HepG2 (cell line): Measurements from ENCODE around the gene COL18A1. TPM values are rescaled to one million over a fixed set of nuclear protein-coding genes. Genes with fewer than 3 reads are reported as not detected.
A peak's percentile ranks its signal among the peaks of the same experiment; 100 is the strongest.

Source experiments
- FOXP4 ChIP-seq: sonication (generic); formaldehyde crosslinking; IDR thresholded peaks from 2 replicates; pipeline ENCODE4 v1.4.0; 2020; ENCODE audit warnings: missing genetic modification reagents
- KLF13 ChIP-seq: sonication (generic); formaldehyde crosslinking; IDR thresholded peaks from 2 replicates; pipeline ENCODE4 v1.4.0; 2020; ENCODE audit warnings: mild to moderate bottlenecking, missing genetic modification reagents
- MAFF ChIP-seq: IDR thresholded peaks from 2 replicates; pipeline ENCODE4 v1.6.1; 2011; ENCODE audit warnings: low read depth, low read length, improper control_type of control experiment
- MAFG ChIP-seq: sonication (generic); formaldehyde crosslinking; IDR thresholded peaks from 2 replicates; pipeline ENCODE4 v1.5.1; 2020; ENCODE audit warnings: mild to moderate bottlenecking, missing genetic modification reagents
- NFE2 ChIP-seq: sonication (generic); formaldehyde crosslinking; IDR thresholded peaks from 2 replicates; pipeline ENCODE4 v1.4.0; 2020; ENCODE audit warnings: missing genetic modification reagents
- NFE2L2 ChIP-seq: fragments of 150-350 bp; IDR thresholded peaks from 2 replicates; pipeline ENCODE4 v1.6.1; 2014; ENCODE audit warnings: low read length
- NR2F2 ChIP-seq: IDR thresholded peaks from 2 replicates; pipeline ENCODE4 v1.6.1; 2012; ENCODE audit warnings: low read depth, inconsistent platforms, borderline replicate concordance
- PHB2 ChIP-seq: fragments of 450-650 bp; IDR thresholded peaks from 2 replicates; pipeline ENCODE4 v1.6.1; 2018; ENCODE audit not compliant: partially characterized antibody
- SSRP1 ChIP-seq: IDR thresholded peaks from 2 replicates; pipeline ENCODE4 v1.6.1; 2016; ENCODE audit warnings: control low read depth
- ZBTB8A ChIP-seq: sonication (generic); formaldehyde crosslinking; IDR thresholded peaks from 2 replicates; pipeline ENCODE4 v1.4.0; 2020; ENCODE audit warnings: mild to moderate bottlenecking, low read depth, missing genetic modification reagents, borderline replicate concordance
- ZFX ChIP-seq: sonication (generic); formaldehyde crosslinking; IDR thresholded peaks from 2 replicates; pipeline ENCODE4 v1.4.0; 2020; ENCODE audit warnings: mild to moderate bottlenecking, low read depth, missing genetic modification reagents, moderate library complexity
- ZNF235 ChIP-seq: sonication (generic); formaldehyde crosslinking; IDR thresholded peaks from 2 replicates; pipeline ENCODE4 v1.8.1; 2023; ENCODE audit warnings: mild to moderate bottlenecking, missing genetic modification reagents, borderline replicate concordance
- ZNF335 ChIP-seq: sonication (generic); formaldehyde crosslinking; IDR thresholded peaks from 2 replicates; pipeline ENCODE4 v1.4.0; 2020; ENCODE audit warnings: missing genetic modification reagents
- ZNF550 ChIP-seq: sonication (generic); formaldehyde crosslinking; IDR thresholded peaks from 2 replicates; pipeline ENCODE4 v1.4.0; 2020; ENCODE audit warnings: mild to moderate bottlenecking, missing genetic modification reagents, borderline replicate concordance
- ZNF567 ChIP-seq: sonication (generic); formaldehyde crosslinking; IDR thresholded peaks from 2 replicates; pipeline ENCODE4 v1.8.1; 2023; ENCODE audit warnings: mild to moderate bottlenecking, missing genetic modification reagents, borderline replicate concordance
- ZNF724P ChIP-seq: sonication (generic); formaldehyde crosslinking; IDR thresholded peaks from 2 replicates; pipeline ENCODE4 v1.8.0; 2022; ENCODE audit warnings: missing genetic modification reagents, borderline replicate concordance
- ZNF768 ChIP-seq: sonication (generic); formaldehyde crosslinking; IDR thresholded peaks from 2 replicates; pipeline ENCODE4 v1.4.0; 2020; ENCODE audit warnings: missing genetic modification reagents
- ZNF770 ChIP-seq: sonication (generic); formaldehyde crosslinking; IDR thresholded peaks from 2 replicates; pipeline ENCODE4 v1.5.0; 2020; ENCODE audit warnings: mild to moderate bottlenecking, missing genetic modification reagents
- polyA plus RNA-seq, 8 experiments: library from polyadenylated mRNA; depleted of rRNA in 3 of 8; stranded (reverse) in 7 of 8; unstranded in 1 of 8; fragments of >200 nt; fragmentation: Illumina TruSeq in 4 of 8; extraction: Trizol in 4 of 8; gene quantifications; 2 replicates each; pipeline versions ENCODE4 v1.2.1 to v1.2.3, GENCODE V29; 2011 to 2016; ENCODE audit warnings: low read depth in 4 of 8, missing spikeins in 1 of 8, mixed read lengths in 1 of 8; ENCODE audit not compliant: insufficient read depth in 1 of 8
- total RNA-seq, 5 experiments: library from RNA; depleted of rRNA; stranded (reverse); fragments of >200 nt; fragmentation: Illumina TruSeq; extraction: Trizol; gene quantifications; 2 replicates each; pipeline ENCODE4 v1.2.3, GENCODE V29; 2016; ENCODE audit warnings: low read depth in 1 of 5
- TF ChIP-seq, protein P1 (sequence below): IDR thresholded peaks from 2 replicates; pipeline ENCODE4 v1.6.1; 2016; ENCODE audit warnings: low read depth
- TF ChIP-seq, protein P2 (sequence below): sonication (generic); formaldehyde crosslinking; IDR thresholded peaks from 2 replicates; pipeline ENCODE4 v1.4.0; 2020; ENCODE audit warnings: missing genetic modification reagents, borderline replicate concordance

COL18A1 gene
- total and polyA plus RNA-seq, 2 of the 13 experiments (the other 11 are each of a cell fraction or from before 2014, with no cell fraction given) = 79.0 to 102 TPM

DNA sequence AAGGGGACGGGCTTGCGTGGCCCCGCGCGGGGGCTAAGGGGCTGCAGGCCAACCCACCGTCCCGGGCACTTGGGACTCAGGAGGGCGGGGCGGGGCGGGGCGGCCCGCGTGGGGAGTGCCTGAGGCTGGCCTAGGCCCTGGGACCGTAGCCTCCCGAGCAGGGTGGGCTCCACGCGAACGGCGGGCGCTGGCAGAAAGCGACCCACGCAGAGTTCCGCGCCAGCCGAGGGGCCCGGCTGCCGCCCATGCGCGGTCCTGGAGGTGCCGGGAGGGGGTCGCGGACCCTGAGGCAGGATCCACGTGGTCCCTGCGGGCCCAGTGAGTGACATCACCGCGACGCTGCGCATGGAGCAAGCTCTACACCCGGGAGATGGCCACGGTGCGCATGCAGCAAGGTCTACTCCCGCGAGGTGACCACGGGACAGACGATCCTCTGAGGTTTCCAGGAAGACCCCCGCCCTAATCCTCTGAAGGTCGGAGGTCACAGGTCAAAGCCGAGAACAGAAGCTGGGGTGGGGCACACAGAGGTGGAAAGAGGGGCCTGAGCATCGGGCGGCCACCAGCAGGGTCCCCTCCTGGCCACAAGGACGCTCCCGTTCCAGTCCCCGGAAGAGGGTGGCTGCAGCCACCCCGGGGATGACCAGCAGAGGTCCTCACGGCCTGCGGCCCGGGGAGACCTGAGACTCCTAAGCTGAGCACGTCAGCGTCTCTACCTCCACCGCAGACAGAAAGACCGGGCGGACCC is 150.8 kb downstream of the COL18A1 start (continued):
- no peak; the same call in 1 of the 2 replicates for TF ChIP-seq ZNF770
- TF ChIP-seq ZFX (CRISPR knock-in tag) = peak; percentile 86
- TF ChIP-seq, protein P1, sequence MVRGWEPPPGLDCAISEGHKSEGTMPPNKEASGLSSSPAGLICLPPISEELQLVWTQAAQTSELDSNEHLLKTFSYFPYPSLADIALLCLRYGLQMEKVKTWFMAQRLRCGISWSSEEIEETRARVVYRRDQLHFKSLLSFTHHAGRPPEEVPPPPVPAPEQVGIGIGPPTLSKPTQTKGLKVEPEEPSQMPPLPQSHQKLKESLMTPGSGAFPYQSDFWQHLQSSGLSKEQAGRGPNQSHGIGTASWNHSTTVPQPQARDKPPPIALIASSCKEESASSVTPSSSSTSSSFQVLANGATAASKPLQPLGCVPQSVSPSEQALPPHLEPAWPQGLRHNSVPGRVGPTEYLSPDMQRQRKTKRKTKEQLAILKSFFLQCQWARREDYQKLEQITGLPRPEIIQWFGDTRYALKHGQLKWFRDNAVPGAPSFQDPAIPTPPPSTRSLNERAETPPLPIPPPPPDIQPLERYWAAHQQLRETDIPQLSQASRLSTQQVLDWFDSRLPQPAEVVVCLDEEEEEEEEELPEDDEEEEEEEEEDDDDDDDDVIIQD (CRISPR knock-in tag) = no peak
- TF ChIP-seq NFE2L2 = no peak
- TF ChIP-seq NR2F2 = no peak
- TF ChIP-seq ZNF567 (CRISPR knock-in tag) = no peak
- TF ChIP-seq ZNF550 (CRISPR knock-in tag) = 0 out of 2 replicates have a peak, but pooled peaks have one; percentile 68
- TF ChIP-seq ZNF724P (CRISPR knock-in tag) = peak; percentile 58; the same call in 1 of the 2 replicates
- no peak for TF ChIP-seq PHB2
- TF ChIP-seq FOXP4 = peak; percentile 34; the same call in 1 of the 2 replicates
- TF ChIP-seq, protein P2, sequence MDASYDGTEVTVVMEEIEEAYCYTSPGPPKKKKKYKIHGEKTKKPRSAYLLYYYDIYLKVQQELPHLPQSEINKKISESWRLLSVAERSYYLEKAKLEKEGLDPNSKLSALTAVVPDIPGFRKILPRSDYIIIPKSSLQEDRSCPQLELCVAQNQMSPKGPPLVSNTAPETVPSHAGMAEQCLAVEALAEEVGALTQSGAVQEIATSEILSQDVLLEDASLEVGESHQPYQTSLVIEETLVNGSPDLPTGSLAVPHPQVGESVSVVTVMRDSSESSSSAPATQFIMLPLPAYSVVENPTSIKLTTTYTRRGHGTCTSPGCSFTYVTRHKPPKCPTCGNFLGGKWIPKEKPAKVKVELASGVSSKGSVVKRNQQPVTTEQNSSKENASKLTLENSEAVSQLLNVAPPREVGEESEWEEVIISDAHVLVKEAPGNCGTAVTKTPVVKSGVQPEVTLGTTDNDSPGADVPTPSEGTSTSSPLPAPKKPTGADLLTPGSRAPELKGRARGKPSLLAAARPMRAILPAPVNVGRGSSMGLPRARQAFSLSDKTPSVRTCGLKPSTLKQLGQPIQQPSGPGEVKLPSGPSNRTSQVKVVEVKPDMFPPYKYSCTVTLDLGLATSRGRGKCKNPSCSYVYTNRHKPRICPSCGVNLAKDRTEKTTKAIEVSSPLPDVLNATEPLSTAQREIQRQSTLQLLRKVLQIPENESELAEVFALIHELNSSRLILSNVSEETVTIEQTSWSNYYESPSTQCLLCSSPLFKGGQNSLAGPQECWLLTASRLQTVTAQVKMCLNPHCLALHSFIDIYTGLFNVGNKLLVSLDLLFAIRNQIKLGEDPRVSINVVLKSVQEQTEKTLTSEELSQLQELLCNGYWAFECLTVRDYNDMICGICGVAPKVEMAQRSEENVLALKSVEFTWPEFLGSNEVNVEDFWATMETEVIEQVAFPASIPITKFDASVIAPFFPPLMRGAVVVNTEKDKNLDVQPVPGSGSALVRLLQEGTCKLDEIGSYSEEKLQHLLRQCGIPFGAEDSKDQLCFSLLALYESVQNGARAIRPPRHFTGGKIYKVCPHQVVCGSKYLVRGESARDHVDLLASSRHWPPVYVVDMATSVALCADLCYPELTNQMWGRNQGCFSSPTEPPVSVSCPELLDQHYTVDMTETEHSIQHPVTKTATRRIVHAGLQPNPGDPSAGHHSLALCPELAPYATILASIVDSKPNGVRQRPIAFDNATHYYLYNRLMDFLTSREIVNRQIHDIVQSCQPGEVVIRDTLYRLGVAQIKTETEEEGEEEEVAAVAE (CRISPR knock-in tag) = no peak
- no peak for TF ChIP-seq MAFF
- TF ChIP-seq SSRP1 (CRISPR knock-in tag) = no peak
- no peak for TF ChIP-seq NFE2 (CRISPR knock-in tag)
- no peak for TF ChIP-seq ZBTB8A (CRISPR knock-in tag)
- no peak for TF ChIP-seq KLF13 (CRISPR knock-in tag)
- TF ChIP-seq ZNF235 (CRISPR knock-in tag) = no peak; the same call in 1 of the 2 replicates
- peak; percentile 84 for TF ChIP-seq ZNF335 (CRISPR knock-in tag)
- TF ChIP-seq ZNF768 (CRISPR knock-in tag) = peak; percentile 45; the same call in 1 of the 2 replicates
- TF ChIP-seq MAFG (CRISPR knock-in tag) = no peak
